Measurements from ENCODE around the gene CSTB.

The CSTB gene

DNA sequence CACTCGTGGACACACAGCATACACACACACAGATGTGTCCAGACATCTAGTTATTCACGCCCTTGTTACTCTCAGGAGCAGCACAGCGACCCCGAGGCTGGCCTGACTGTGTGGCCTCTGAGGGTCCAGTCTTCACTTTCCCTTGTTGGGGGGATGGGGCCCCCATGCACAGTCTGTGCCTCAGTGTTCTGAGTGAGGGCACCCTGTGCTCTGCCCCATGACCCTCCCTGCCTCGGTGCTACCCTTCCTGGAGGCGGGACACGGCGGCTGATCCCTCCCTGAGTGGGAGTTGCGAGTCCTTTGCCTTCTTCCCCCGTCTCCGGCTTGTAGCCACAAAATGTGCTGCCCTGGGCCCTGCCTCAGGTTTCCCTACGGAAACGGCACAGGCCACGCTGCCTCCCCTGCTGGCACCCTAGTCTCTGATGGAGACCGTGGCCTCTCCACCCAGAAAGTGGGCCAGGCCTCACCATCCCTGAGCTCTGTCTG, 8.6 kb downstream of the CSTB start:
- no peak for DNase-seq (ENCODE audit: low read depth)

DNA sequence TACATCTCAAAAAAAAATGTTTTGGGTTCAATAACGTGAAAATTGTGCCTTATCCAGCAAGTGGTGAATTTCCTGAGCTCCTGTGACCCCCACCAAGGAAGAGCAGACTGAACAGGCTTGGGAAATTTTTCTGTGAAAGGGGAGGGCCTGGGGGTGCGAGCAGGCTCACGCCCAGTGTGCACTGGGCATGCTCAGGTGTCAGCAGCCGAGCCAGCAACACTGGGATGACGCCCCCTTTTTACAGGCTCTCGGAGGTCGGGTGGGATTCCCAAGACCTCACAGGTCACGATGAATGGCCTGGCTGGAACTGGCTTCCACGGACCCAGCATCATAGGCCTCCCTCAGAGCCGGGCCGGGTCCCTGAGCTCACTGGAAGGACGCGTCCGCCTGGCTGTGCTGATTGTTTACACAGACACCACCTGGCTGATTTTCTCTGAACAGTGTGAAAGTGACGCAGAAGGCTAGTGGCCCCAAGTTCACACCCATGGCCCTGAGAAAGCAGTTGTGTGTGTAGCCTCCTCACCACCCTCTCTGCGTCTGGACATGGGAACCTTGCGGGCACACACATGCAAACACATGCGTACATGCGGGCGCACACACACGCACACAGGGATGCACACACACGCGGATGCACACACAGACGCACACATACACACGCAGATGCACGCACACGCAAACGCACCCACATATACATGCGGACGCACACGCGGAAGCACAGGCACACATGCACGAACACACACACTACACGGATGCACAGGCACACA, 9.2 kb downstream of the CSTB start:
- no peak for DNase-seq (ENCODE audit: low read depth)

DNA sequence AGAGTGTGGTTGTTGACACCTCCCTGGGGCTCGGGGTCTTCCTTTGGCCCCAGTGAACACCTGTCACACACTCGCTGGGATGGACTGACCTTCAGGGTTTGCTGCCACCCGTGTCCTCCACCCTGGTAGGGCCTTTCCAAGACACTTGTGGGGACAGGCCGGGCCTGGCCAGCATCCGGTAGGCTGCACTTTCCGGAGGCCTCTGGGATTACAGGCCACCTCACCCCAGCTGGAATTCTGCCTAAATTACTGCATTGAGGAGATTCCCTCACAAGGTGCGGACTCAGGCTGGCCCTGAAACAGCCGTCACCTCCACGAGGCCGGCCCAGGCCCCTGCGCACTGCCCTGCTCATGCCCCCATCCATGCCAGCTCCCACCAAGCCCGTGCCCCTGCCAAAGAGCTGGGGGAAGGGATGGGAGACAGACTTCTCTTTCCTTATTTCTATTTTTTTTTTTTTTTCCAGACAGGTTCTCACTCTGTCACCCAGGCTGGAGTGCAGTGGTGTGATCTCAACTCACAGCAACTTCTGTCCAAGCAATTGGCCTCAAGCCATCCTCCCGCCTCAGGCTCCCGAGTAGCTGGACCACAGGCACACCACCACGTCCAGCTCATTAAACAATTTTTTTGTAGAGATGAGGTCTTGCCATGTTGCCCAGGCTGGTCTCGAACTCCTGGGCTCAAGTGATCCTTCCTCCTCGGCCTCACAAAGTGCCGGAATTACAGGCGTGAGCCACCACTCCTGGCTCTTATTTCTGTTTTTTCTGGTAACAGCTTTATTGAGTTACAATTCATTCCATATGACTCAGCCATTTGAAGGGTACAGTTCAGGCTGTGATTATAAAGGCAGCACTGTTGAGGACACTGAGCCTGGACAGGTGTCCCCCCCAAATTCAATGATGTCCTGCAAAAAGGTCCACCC, 11.3 kb downstream of the CSTB start:
- no peak for DNase-seq (ENCODE audit: low read depth)

DNA sequence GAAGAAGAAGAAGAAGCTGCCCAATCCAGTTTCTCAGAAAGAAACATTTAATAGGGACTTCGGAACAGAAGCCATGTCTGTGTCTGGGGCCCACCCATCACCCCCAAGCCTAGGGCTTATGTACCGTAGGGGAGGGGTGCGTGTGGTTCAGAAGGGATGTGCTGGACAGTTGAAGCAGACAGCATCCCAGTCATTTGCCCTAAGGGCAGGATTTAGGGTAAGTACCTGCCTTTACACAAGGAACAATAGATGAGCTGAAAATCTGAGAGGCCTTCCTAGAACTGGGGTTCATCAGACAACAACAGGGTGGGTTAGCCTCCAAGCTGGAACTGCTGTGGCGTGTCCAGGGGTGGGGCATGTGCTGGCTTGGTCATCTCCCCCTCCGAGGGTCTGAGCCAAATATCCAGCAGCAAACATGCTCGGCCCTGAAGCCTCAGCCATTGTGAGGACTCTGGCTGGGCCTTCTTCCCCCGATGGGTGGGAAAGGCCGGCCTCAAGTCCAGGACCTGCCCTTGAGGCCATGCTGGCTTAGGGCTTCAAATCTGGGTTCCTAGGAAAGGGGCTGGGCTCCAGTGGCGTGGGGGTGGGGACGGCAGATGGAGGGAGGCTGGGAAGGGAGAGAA, 12.1 kb downstream of the CSTB start:
- no peak for DNase-seq (ENCODE audit: low read depth)

DNA sequence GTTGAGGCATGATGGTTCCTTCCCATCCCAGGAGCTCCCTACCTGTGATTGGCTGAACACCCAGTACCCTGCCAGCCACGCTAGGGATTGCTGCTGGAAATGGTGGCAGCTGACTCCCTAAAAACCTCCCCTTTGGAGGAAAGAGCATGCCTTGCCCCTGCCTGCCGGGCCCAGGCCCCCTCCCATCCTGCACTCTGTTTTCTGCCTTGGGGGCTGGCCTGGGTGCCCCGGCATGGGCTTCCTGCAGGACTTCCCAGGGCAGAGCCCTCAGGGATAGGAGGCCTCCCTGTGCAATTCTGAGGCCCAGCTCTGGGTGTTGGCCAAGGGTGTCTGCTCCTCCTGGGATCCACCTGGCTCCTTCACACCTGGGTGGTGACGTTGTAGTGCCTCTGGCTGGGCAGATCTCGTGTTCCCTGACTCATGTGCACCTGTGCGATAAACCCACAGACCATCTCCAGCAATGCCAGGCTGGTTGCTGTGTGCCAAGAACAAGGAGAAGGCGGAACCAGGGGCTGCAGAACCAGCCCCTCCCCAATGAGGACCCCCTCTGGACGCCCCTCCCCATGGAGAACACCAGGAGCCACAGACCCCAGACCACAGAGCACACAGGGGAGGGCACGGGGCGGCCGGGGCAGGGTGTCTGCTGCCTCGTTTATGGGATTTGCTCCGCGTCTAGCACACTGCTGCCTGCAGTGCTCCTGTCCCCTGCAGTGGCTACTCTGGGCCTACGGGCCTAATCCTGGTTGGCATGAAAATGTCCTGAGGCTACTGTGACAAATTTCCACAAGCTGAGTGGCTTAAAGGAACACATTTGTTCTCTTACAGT, 13.6 kb downstream of the CSTB start:
- no peak for DNase-seq (ENCODE audit: low read depth)

DNA sequence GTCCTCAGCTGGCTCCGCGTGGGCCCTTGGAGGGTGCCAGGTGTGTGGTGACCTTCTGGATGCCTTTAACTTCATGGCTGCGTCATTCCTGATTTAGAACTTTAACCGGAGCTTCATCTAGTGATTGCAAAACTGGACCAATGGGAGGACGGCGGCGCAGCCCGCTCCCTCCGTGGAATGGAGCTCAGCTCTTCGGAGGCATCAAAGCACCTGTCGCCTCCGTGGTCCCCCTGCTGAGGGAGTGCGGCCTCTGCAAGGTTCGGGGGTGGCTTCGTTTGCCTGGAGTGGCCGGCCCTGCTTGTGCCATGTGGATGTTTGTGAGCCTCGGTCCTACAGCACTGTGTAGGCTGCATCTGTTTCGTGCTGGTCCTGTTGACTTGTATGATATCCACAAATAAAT, 14.2 kb downstream of the CSTB start:
- DNase-seq (ENCODE audit: low read depth) = no peak

DNA sequence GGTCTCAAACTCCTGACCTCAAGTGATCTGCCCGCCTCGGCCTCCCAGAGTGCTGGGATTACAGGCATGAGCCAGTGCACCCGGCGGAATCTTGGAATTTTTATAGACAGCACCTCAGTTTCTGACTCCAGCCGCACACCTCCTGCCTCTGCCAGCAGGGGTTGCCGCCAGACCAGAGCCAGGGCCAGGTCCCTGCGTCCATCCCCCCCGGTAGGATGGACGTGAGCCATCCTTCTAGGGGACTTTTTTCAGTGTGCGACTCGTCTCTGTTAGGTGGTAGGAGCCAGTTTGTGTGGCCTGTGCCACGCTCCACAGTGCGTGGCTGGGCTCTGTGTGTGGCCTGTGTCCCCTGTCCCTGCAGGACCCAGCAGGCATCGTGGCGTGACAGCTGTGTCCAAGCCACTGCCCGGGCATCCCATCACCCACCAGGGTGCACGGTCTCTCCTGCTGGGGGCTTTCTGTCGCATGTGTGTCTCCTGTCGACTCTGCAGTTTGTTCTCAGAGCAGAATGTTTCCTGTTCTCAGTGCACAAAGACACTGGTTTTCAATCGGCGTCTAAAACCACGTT, 15.6 kb downstream of the CSTB start:
- no peak for DNase-seq (ENCODE audit: low read depth)

DNA sequence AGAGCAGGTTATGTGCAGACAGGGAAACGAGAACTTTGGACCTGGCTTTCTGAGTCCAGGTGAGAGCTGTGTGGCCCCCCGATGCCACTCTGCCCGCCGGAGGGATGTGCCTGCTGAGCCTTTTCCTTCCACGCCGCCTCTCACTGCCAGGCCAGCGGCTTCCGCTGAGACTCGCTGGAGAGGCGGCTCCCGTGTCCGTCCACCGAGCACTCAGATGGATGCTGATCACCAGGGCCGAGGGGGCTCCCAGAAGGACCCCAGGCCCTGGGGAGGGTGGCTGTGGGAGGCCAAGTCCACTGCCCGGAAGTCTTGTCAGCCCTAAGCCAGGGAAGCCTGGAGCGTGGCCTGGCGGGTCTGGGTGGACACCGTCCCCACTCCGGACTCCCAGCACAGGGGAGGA, 16.5 kb downstream of the CSTB start:
- no peak for DNase-seq (ENCODE audit: low read depth)

DNA sequence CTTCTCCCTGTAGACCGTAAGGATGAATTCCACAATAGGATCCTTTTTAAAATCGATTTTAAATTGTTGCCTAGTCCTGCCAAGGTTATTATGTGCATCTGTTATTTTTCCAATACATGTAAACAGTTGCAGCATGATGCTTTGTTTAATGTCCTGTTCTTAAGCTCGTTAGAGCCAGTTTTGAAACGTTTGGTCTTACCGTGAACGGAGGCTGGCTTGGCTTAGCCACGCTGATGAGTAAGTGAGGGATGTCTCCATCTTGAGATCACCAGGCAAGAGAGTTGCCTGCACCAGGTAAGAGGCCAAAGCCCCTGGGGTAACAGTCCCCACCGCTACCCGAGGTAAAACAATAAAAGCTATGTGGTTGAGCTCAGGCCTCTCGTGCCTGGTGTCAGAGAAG, 17.3 kb downstream of the CSTB start:
- DNase-seq (ENCODE audit: low read depth) = no peak

DNA sequence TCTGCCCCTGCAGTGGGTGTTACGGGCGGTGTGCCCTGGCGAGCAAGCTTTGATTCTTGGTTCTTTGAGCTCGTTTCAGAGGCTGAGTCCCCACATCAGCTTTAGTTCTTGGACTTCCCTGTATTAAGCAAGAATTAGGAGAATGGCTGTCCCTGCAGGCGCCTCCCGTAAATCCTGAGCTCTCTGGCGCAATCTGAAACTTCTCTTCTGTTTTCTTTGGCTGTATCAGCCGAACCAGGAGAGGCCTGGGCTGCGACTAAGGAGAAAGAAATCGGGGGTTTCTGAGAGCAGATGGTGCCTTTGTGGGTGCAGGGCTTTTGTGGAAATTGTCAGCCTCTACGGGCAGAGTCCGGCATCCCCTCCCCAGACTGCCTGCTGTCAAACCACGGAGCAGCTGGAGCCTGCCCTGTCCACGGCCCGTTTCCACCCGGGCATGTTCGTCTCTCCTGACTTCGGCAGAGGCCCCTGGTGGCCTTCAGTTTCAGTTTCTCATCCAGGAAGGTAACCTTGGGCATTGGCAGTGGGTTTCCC, 17.9 kb downstream of the CSTB start:
- no peak for DNase-seq (ENCODE audit: low read depth)

DNA sequence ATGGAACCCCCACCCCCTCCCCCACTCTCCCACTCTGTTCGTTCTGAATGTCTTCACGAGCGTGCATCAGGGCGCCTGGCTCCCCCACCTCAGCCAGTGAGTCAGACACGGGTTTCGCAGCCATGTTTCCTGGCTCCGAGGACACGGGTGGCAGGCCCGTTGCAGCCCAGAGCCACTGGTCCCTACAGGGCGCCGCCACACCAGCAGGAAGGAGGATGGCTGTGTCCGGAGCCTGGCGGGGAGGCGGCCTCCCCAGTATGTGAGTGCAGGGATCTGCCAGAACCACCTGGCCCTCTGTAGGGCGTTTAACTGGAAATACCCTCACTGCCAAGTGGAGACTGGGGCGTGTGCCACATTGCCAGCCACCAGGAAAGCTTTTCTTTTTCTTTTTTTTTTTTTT, 18.5 kb downstream of the CSTB start:
- no peak for DNase-seq (ENCODE audit: low read depth)

DNA sequence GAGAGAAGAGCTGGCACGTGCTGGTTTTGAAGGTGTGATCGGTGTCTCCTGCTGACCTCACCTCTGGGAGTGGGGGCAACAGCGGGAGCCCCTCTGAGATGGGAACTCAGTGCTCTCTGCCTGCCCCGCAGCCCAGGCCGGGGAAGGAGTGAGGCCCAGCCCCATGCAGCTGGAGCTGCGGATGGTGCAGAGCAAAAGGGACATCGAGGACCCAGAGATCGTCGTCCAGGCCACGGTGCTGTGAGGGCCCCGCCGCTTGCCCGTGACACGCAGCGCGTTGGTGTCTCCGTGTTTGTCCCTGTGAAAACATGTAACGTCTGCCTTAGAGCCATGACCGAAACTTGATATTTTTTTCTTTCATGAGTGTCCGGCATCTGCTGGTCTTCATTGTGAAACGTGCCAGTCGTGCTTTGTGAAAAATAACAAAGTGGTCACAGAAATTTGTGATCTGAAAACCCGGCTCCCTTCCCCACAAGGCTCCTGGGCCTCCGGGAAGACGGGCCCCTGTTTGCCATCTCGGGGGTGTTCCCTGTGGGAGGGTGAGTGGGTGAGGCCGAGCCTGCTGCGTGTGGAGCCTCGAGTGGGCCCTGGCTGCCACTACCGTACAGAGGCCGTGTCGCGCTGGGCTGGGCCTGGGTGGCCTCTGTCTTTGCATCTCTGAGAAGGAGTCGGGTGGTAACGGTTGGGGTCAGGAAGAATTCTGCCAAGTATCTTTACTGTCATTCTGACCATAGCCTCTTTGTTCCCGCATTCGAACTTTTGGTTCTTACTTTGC, 20.1 kb downstream of the CSTB start:
- DNase-seq (ENCODE audit: low read depth) = no peak

DNA sequence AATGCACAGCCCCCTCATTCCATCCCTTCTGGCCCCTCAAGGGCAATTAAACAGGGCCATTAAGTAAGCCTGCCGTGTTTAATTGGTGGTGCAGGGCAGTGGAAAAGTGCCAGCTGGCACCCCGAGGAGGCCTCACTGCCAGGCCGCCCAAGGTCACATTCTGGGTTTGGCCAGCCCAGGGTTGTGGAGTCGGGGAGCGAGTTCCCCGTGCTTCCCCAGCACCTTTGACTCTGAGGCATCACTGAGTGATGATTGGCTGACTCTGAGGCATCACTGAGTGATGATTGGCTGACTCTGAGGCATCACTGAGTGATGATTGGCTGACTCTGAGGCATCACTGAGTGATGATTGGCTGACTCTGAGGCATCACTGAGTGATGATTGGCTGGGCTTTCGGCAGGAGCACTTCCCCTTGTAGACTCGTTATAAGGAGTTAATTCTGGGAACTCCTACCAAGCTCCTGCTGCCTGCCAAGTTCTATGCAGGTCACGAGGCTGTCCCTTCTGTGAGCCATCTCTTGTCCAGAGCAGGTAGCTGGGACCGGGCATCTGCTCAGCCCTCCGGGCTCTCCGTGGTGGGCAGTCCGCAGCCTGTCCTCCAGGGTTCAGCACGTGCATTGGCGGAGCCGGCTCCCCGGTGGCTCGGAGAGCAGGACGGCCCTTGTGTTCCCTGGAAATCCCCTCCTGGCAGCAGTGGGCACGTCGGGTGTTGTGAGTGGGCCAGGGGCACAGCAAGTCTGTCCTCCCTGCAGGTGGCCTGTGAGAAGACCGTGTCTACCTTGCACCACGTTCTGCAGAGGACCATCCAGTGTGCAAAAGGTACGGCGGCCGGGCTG, 20.9 kb downstream of the CSTB start:
- DNase-seq (ENCODE audit: low read depth) = no peak

DNA sequence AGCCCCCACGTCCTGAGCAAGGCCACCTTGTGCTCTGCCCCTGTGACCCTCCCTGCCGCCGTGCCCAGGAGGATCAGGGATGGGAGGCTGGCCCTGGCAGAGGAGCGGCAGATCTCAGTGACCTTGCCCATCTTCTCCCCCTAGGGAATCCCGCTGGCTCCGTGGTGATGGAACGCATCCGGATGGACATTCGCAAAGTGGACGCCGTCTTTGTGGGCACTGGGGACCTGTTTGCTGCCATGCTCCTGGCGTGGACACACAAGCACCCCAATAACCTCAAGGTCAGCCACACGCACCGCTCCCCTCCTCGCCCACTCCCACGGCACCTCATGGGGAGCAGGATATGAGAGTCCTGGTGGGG, 22.7 kb downstream of the CSTB start:
- DNase-seq (ENCODE audit: low read depth) = no peak

DNA sequence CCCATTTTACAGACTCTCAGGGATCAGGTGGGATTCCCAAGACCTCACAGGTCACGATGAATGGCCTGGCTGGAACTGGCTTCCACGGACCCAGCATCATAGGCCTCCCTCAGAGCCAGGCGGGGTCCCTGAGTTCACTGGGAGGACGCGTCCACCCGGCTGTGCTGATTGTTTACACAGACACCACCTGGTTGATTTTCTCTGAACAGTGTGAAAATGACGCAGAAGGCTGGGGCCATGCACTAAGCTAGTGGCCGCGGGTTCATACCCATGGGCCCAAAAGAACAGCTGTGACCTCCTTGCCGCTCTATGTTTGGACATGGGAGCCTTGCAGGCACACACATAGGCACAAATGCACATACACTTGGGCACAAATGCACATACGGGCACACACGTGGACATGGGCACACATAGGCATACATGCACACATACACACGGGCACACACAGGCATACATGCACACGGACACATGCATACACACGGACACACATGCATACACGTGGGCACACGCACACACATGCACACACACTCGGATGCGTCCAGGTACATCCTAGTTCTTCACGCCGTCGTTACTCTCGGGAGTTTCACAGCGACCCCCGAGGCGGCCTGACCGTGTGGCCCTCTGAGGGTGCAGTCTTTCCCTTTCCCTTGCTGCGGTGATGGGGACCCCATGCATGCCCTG, 23.2 kb downstream of the CSTB start:
- DNase-seq (ENCODE audit: low read depth) = no peak

DNA sequence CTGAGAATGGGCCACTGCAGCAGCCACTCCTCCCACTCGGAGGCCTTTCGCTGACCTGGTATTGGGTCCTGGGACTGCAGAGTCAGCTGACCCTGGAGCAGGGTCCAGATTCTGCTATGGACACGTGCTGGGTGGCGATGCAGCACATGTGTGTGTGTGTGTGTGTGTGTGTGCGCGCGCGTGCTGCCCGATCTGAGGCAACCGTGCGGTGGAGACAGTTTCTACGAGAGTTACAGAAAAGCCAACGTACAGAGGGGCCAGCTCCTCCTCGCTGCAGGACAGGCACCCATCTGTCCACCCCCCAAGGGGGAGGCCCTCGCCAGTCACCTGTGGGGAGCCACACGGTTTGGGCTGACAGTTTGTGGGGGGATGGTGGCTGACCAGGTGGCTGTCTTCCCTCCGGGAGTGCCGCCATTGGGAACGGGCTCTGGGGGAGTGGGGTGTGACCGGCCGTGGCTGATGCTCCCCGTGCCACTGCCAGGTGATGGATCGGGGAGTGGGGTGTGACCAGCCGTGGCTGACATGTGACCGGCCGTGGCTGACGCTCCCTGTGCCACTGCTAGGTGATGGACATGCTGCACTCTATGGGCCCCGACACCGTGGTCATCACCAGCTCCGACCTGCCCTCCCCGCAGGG, 24.0 kb downstream of the CSTB start:
- DNase-seq (ENCODE audit: low read depth) = no peak

DNA sequence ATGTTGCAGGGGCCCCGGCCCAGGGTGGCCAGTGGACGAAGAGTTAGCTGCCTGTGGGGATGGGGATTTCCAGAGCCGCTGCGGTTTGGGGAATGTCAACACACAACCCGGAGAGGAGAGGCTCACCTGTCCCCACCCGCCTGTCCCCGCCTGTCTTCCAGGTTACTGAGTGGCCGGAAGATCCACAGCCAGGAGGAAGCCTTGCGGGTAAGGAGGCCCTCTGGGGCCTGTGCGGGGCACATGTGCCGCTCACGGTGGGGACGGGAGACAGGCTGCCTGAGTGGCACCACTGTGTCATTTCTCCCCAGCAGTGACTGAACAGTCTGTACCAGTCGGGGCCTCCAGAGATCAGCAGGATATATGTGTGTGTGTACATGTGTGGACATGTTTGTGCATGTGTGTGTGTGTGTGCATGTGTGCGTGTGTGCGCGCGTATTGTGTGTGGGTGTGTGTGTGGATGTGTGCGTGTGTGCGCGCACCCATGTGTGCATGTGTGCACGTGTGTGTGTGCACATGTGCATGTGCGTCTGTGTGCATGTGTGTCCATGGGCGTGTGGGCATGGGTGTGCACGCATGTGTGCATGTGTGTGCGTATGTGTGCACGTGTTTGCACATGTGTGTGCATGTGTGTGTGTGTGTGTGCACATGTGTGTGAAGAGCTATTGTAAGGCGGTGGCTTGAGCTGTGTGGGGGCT, 25.6 kb downstream of the CSTB start:
- no peak for DNase-seq (ENCODE audit: low read depth)

Data from GM04504 (cell line).